ENCODE measurements around the gene IMPG1.

DNA sequence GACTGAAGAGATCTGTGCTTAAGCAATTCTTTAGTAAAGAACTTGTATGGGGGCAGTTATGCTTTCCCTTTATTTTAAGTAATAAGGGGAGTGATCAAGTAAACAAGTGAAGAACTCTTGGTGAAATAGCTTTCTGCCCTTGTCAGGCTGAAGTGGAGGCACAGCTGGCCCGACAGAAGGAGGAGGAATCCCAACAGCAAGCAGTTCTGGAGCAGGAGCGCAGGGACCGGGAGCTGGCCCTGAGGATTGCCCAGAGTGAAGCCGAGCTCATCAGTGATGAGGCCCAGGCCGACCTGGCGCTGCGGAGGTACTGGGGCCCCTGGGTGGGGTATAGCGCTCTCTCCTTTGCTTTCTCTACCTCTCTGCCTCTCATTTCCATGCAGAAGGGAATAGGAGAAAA, 180.1 kb downstream of the IMPG1 start:
- TF ChIP-seq, protein P1, sequence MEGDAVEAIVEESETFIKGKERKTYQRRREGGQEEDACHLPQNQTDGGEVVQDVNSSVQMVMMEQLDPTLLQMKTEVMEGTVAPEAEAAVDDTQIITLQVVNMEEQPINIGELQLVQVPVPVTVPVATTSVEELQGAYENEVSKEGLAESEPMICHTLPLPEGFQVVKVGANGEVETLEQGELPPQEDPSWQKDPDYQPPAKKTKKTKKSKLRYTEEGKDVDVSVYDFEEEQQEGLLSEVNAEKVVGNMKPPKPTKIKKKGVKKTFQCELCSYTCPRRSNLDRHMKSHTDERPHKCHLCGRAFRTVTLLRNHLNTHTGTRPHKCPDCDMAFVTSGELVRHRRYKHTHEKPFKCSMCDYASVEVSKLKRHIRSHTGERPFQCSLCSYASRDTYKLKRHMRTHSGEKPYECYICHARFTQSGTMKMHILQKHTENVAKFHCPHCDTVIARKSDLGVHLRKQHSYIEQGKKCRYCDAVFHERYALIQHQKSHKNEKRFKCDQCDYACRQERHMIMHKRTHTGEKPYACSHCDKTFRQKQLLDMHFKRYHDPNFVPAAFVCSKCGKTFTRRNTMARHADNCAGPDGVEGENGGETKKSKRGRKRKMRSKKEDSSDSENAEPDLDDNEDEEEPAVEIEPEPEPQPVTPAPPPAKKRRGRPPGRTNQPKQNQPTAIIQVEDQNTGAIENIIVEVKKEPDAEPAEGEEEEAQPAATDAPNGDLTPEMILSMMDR (IDR thresholded peaks at IDR 0.05; ENCODE audit: poor library complexity) = no peak
- TF ChIP-seq EZH2 (IDR thresholded peaks at IDR 0.05; ENCODE audit: borderline replicate concordance) (no peak), EZH2phosphoT487 (IDR thresholded peaks at IDR 0.05; ENCODE audit: low read depth, severe bottlenecking, unreplicated experiment) (no peak)
